Natural killer cell (primary cell): ENCODE results near the gene SETBP1. TPM values are rescaled to one million over a fixed set of nuclear protein-coding genes. Genes with fewer than 3 reads are reported as not detected.

Experiments
- ATAC-seq, 3 donors: fragments of 150-1000 bp in 2 of 3; fragments of 200-7000 bp in 1 of 3; cut with Tn5 transposase; 1 replicate in 1 of 3; 2 replicates in 2 of 3; pipeline ENCODE4 v1.10.0; 2021; ENCODE audit warnings: mild to moderate bottlenecking in 2 of 3, moderate library complexity in 2 of 3
- DNase-seq, 2 donors: peaks; one replicate each; pipeline versions ENCODE4 v3.0.0 to v3.0.0-alpha.2; 2013 to 2021; ENCODE audit warnings: mixed read lengths in 1 of 2
- H3K27ac ChIP-seq: one replicate; pipeline ENCODE4 v1.5.1; 2013; ENCODE audit warnings: mild to moderate bottlenecking, low read length
- H3K27me3 ChIP-seq: one replicate; pipeline ENCODE4 v1.6.1; 2013; ENCODE audit warnings: low read length; ENCODE audit not compliant: control insufficient read depth, insufficient read depth
- H3K36me3 ChIP-seq: one replicate; pipeline ENCODE4 v1.6.1; 2013; ENCODE audit warnings: low read length; ENCODE audit not compliant: control insufficient read depth, insufficient read depth
- H3K4me1 ChIP-seq: one replicate; pipeline ENCODE4 v1.6.1; 2013; ENCODE audit warnings: low read length; ENCODE audit not compliant: control insufficient read depth, insufficient read depth
- H3K4me3 ChIP-seq: one replicate; pipeline ENCODE4 v1.5.1; 2013; ENCODE audit warnings: low read length
- H3K9me3 ChIP-seq: one replicate; pipeline ENCODE4 v1.6.1; 2013; ENCODE audit warnings: low read length; ENCODE audit not compliant: control insufficient read depth, insufficient read depth
- H3K27ac Mint-ChIP-seq, 2 donors: one replicate each; pipeline ENCODE4 v1.8.0; 2022; ENCODE audit warnings: mild to moderate bottlenecking in 2 of 2, mixed read lengths in 2 of 2, moderate library complexity in 1 of 2
- H3K27me3 Mint-ChIP-seq, 2 donors: one replicate each; pipeline ENCODE4 v1.8.0; 2022; ENCODE audit warnings: low read depth in 2 of 2, mixed read lengths in 2 of 2
- H3K36me3 Mint-ChIP-seq: one replicate; pipeline ENCODE4 v1.8.0; 2022; ENCODE audit warnings: mixed read lengths
- H3K4me1 Mint-ChIP-seq, 2 donors: one replicate each; pipeline ENCODE4 v1.8.0; 2022; ENCODE audit warnings: mixed read lengths in 2 of 2
- H3K4me3 Mint-ChIP-seq: one replicate; pipeline ENCODE4 v1.8.0; 2022; ENCODE audit warnings: mild to moderate bottlenecking, moderate library complexity, mixed read lengths
- H3K9me3 Mint-ChIP-seq, 2 donors: one replicate each; pipeline ENCODE4 v1.8.0; 2022; ENCODE audit warnings: mixed read lengths in 2 of 2
- CTCF ChIP-seq: fragments of 200-600 bp; IDR thresholded peaks from one replicate; pipeline ENCODE4 v1.8.0; 2022; ENCODE audit warnings: antibody characterized with exemption
- WGBS: methylation state at CpG from one replicate; pipeline ENCODE4 v1.1.7; 2013; ENCODE audit warnings: missing lambda C conversion rate; ENCODE audit not compliant: insufficient coverage; 5-methylcytosine and 5-hydroxymethylcytosine counted together
- intact Hi-C: fragments of 100-400 bp; cut with micrococcal nuclease; formaldehyde crosslinking; loops from one replicate; pipeline ENCODE4 v1.14.2; 2022
- total RNA-seq, 4 donors: library from RNA; stranded (reverse); fragments of 120-200 nt in 1 of 4; gene quantifications; one replicate each; pipeline versions ENCODE4 v1.2.3 to v1.2.4, GENCODE V29; 2013 to 2022

SETBP1 gene
- total RNA-seq, 3 donors from 2014 or later (not counting 1 experiment from before 2014, with no cell fraction given), result 36.0 to 46.6 (median 41.2) TPM

GRCh38 chr18:44731530-44732237 lies 51.0 kb downstream of the SETBP1 start:
- Histone ChIP-seq H3K4me3 (no peak overlapping the region), H3K36me3 (no peaks in the 10 kb centered on the region), H3K27me3 (no peaks in the 10 kb centered on the region), H3K4me1 (peaks cover 55% of the 10 kb centered on the region), H3K27ac (no peak overlapping the region), H3K9me3 (no peaks in the 10 kb centered on the region)
- ATAC-seq (no peak), DNase-seq (no peak)
- no peaks in the 10 kb centered on the region for H3K9me3 Mint-ChIP-seq
- H3K36me3 Mint-ChIP-seq, result no peaks in the 10 kb centered on the region
- peaks cover 83 to 85% of the 10 kb centered on the region in 2 donors for H3K4me1 Mint-ChIP-seq
- intact Hi-C loops, result no loop called here
- H3K27ac Mint-ChIP-seq, result peak overlapping the region; percentile 89 to 94
- TF ChIP-seq CTCF, result no peak
- peak overlapping the region; percentile 10 for H3K4me3 Mint-ChIP-seq
- WGBS, result 85% methylated on average over 8 of the region's 9 CpGs
- H3K27me3 Mint-ChIP-seq, result peaks cover 0 to 3% of the 10 kb centered on the region in 2 donors

- no peak for TF ChIP-seq CTCF
- Mint-ChIP-seq H3K4me1 (peaks cover 82 to 83% of the 10 kb centered on the region in 2 donors), H3K27me3 (peaks cover 0 to 3% of the 10 kb centered on the region in 2 donors), H3K9me3 (no peaks in the 10 kb centered on the region), H3K27ac (peak overlapping the region in 1 of 2 donors; percentile 94), H3K4me3 (no peak overlapping the region), H3K36me3 (no peaks in the 10 kb centered on the region)
- Histone ChIP-seq H3K27ac (no peak overlapping the region), H3K4me3 (no peak overlapping the region), H3K36me3 (no peaks in the 10 kb centered on the region), H3K27me3 (no peaks in the 10 kb centered on the region), H3K4me1 (peaks cover 51% of the 10 kb centered on the region), H3K9me3 (no peaks in the 10 kb centered on the region)
- intact Hi-C loops, result no loop called here
- WGBS, result 95% methylated on average over 9 of the region's 9 CpGs
- no peak for ATAC-seq
- DNase-seq, result no peak
These were observed 51.5 kb downstream of the SETBP1 start for GRCh38 chr18:44732238-44732563.

GRCh38 chr18:44732599-44732998 lies 51.9 kb downstream of the SETBP1 start:
- ATAC-seq (no peak), DNase-seq (no peak)
- TF ChIP-seq CTCF, result no peak
- H3K27ac Mint-ChIP-seq, result no peak overlapping the region
- 98% methylated on average over 5 of the region's 5 CpGs for WGBS
- Histone ChIP-seq H3K4me1 (peaks cover 47% of the 10 kb centered on the region), H3K9me3 (no peaks in the 10 kb centered on the region), H3K36me3 (no peaks in the 10 kb centered on the region), H3K27me3 (no peaks in the 10 kb centered on the region), H3K4me3 (no peak overlapping the region), H3K27ac (no peak overlapping the region)
- peaks cover 0 to 3% of the 10 kb centered on the region in 2 donors for H3K27me3 Mint-ChIP-seq
- H3K9me3 Mint-ChIP-seq, result no peaks in the 10 kb centered on the region
- H3K36me3 Mint-ChIP-seq, result no peaks in the 10 kb centered on the region
- H3K4me3 Mint-ChIP-seq, result no peak overlapping the region
- peaks cover 78 to 79% of the 10 kb centered on the region in 2 donors for H3K4me1 Mint-ChIP-seq
- intact Hi-C loops, result no loop called here
